Activated CD4-positive, alpha-beta T cell treated with anti-CD3 and anti-CD28 coated beads for 24 hours (primary cell): ENCODE data around the gene TMX4.
"Not testable (repeated sequence)": the region's sequence is repeated elsewhere in the genome, so short reads cannot be mapped to it uniquely, and the experiment has no call there.

ENCODE experiments used
- DNase-seq, 2 donors: peaks; one replicate each; pipeline ENCODE4 v3.0.0-alpha.2; 2020; ENCODE audit warnings: low read depth in 2 of 2

Gene TMX4

GRCh38 chr20:8019246-8019997, at the start of gene TMX4:
TSS of gene TMX4 (minus strand) at chr20:8019761. CDS start at chr20:8019613, 148 bp downstream.
- peak; percentile 84 to 89 for DNase-seq

- no peak for DNase-seq
These were observed 47.5 kb upstream of the TMX4 start for GRCh38 chr20:8067082-8067481.

- DNase-seq, result no peak
These were observed 47.1 kb upstream of the TMX4 start for GRCh38 chr20:8066662-8067061.

- no peak for DNase-seq
These were observed 46.1 kb upstream of the TMX4 start for GRCh38 chr20:8065691-8066090.

GRCh38 chr20:8062756-8063155, 43.2 kb upstream of the TMX4 start:
- DNase-seq, result no peak

GRCh38 chr20:8061861-8062518, 42.4 kb upstream of the TMX4 start:
- DNase-seq, result no peak

GRCh38 chr20:8060977-8061376, 41.4 kb upstream of the TMX4 start:
- DNase-seq, result no peak

- no peak for DNase-seq
These were observed 38.3 kb upstream of the TMX4 start for GRCh38 chr20:8057871-8058270.

GRCh38 chr20:8055096-8055495, 35.5 kb upstream of the TMX4 start:
- DNase-seq, result no peak

GRCh38 chr20:8050157-8050837, 30.7 kb upstream of the TMX4 start:
- DNase-seq, result no peak

- no peak for DNase-seq
These were observed 29.7 kb upstream of the TMX4 start for GRCh38 chr20:8049310-8049709.

- no peak for DNase-seq
These were observed 26.4 kb upstream of the TMX4 start for GRCh38 chr20:8045946-8046345.

GRCh38 chr20:8043687-8044282, 24.2 kb upstream of the TMX4 start:
- DNase-seq, result peak in 1 of 2 donors; percentile 32

GRCh38 chr20:8039042-8039441, 19.5 kb upstream of the TMX4 start:
- no peak for DNase-seq

GRCh38 chr20:8036771-8037170, 17.2 kb upstream of the TMX4 start:
- no peak for DNase-seq

- DNase-seq, result no peak
These were observed 13.7 kb upstream of the TMX4 start for GRCh38 chr20:8033151-8033841.

- no peak for DNase-seq
These were observed 12.9 kb upstream of the TMX4 start for GRCh38 chr20:8032499-8032898.

- DNase-seq, result not testable (repeated sequence)
These were observed 12.0 kb upstream of the TMX4 start for GRCh38 chr20:8031539-8031938.

GRCh38 chr20:8021541-8022269, 2.1 kb upstream of the TMX4 start:
- no peak for DNase-seq

GRCh38 chr20:8020314-8021079, 936 bp upstream of the TMX4 start:
- no peak for DNase-seq

GRCh38 chr20:8019998-8020247, 362 bp upstream of the TMX4 start:
- no peak for DNase-seq
